Psoas muscle (tissue), 8 donors: ENCODE measurements around the gene ZFYVE16. TPM values are rescaled to one million over a fixed set of nuclear protein-coding genes. Genes with fewer than 3 reads are reported as not detected.
"Not testable (repeated sequence)": the region's sequence is repeated elsewhere in the genome, so short reads cannot be mapped to it uniquely, and the experiment has no call there.

ENCODE experiments used
- ATAC-seq, 4 donors: fragments of 200-7000 bp; cut with Tn5 transposase; one replicate each; pipeline ENCODE4 v1.9.1; 2020; ENCODE audit warnings: moderate library complexity in 3 of 4, mild to moderate bottlenecking in 2 of 4
- DNase-seq, 2 donors: peaks; one replicate each; pipeline ENCODE4 v3.0.0-alpha.2; 2020
- H3K27ac ChIP-seq: fragments of 200-600 bp; one replicate; pipeline ENCODE4 v1.8.0; 2022
- H3K27me3 ChIP-seq, 3 donors: fragments of 200-600 bp in 1 of 3; one replicate each; pipeline versions ENCODE4 v1.6.1 to v1.8.0; 2013 to 2022; ENCODE audit warnings: low read length in 2 of 3, mild to moderate bottlenecking in 2 of 3, moderate library complexity in 1 of 3; ENCODE audit not compliant: insufficient read depth in 3 of 3
- H3K36me3 ChIP-seq, 2 donors: fragments of 200-600 bp in 1 of 2; one replicate each; pipeline versions ENCODE4 v1.6.1 to v1.8.0; 2013 to 2022; ENCODE audit warnings: low read depth in 1 of 2, mild to moderate bottlenecking in 1 of 2, moderate library complexity in 1 of 2; ENCODE audit not compliant: insufficient read depth in 1 of 2
- H3K4me1 ChIP-seq: fragments of 200-600 bp; one replicate; pipeline ENCODE4 v1.8.0; 2022
- H3K4me3 ChIP-seq: fragments of 200-600 bp; one replicate; pipeline ENCODE4 v1.8.0; 2022; ENCODE audit warnings: mild to moderate bottlenecking
- H3K9me3 ChIP-seq: fragments of 200-600 bp; one replicate; pipeline ENCODE4 v1.8.0; 2022
- WGBS, 3 donors: extraction: QIAGEN DNeasy Blood & Tissue Kit; methylation state at CpG; one replicate each; pipeline versions ENCODE4 v1.1.6 to v1.1.7; 2013; 5-methylcytosine and 5-hydroxymethylcytosine counted together
- intact Hi-C, 2 donors: fragments of 100-400 bp; cut with DNase I; formaldehyde crosslinking; loops; one replicate each; pipeline versions ENCODE4 v1.11.0 to v1.14.2; 2022
- polyA plus RNA-seq, 3 donors: library from polyadenylated mRNA; stranded (reverse); fragments of 200-250 nt; gene quantifications; one replicate each; pipeline ENCODE4 v1.2.3, GENCODE V29; 2013
- total RNA-seq, 4 donors: library from RNA; stranded (reverse); fragmentation: NEBNext Ultra II Directional in 2 of 4; extraction: Animal tissue kit (Norgen Biotek cat#: 25700) in 2 of 4; gene quantifications; one replicate each; pipeline versions ENCODE4 v1.2.1 to v1.2.4, GENCODE V29; 2021 to 2023
- TF ChIP-seq, protein P1 (sequence below): fragments of 200-600 bp; IDR thresholded peaks from one replicate; pipeline ENCODE4 v1.8.0; 2022; ENCODE audit warnings: antibody characterized with exemption
- donor health status: healthy with polysubstance abuse.
- donor health status: DM: no; HTN: no; CAD: no; lungs with moderate emphysema.
- donor health status: Bipolar disorder and iron deficiency.
- donor health status: healthy.
- donor health status: DM: yes; HTN: yes; CAD: no.
- donor health status: DM: no; HTN: no; CAD: no.
- donor health status: DM: no; HTN: no; CAD: no.
- donor health status: DM: yes; HTN: yes; CAD: no.

The ZFYVE16 gene
- total and polyA plus RNA-seq, 7 donors = 6.1 to 36.7 (median 21.8) TPM

DNA sequence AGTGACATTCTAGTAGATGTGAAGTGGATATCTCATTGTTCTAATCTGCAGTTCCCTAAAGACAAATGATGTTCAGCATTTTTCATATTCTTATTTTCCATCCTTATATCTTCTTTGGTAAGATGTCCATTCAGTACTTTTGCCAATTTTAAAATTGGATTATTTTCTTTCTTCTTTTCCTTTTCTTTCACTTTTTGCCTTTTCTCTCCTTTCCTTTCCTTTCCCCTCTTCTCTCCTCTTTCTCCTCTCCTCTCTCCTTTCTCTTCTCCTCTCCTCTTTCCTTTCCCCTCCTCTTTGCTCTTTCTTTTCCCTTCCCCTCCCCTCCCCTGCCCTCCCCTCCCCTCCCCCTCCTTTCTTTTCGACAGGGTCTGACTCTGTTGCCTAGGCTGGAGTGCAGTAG lies 10.1 kb downstream of the ZFYVE16 start:
- H3K36me3 ChIP-seq = peaks cover 0 to 21% of the 10 kb centered on the region in 2 donors
- H3K27me3 ChIP-seq = no peaks in the 10 kb centered on the region
- intact Hi-C loops = no loop called here
- TF ChIP-seq, protein P1, sequence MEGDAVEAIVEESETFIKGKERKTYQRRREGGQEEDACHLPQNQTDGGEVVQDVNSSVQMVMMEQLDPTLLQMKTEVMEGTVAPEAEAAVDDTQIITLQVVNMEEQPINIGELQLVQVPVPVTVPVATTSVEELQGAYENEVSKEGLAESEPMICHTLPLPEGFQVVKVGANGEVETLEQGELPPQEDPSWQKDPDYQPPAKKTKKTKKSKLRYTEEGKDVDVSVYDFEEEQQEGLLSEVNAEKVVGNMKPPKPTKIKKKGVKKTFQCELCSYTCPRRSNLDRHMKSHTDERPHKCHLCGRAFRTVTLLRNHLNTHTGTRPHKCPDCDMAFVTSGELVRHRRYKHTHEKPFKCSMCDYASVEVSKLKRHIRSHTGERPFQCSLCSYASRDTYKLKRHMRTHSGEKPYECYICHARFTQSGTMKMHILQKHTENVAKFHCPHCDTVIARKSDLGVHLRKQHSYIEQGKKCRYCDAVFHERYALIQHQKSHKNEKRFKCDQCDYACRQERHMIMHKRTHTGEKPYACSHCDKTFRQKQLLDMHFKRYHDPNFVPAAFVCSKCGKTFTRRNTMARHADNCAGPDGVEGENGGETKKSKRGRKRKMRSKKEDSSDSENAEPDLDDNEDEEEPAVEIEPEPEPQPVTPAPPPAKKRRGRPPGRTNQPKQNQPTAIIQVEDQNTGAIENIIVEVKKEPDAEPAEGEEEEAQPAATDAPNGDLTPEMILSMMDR = no peak
- ATAC-seq (no peak), DNase-seq (no peak)
- no CpG with 5 or more reads among the region's 1 CpG for WGBS, 3 donors
- no peak overlapping the region for H3K27ac ChIP-seq
- H3K9me3 ChIP-seq = peaks cover 8% of the 10 kb centered on the region
- H3K4me1 ChIP-seq = no peaks in the 10 kb centered on the region
- no peak overlapping the region for H3K4me3 ChIP-seq

DNA sequence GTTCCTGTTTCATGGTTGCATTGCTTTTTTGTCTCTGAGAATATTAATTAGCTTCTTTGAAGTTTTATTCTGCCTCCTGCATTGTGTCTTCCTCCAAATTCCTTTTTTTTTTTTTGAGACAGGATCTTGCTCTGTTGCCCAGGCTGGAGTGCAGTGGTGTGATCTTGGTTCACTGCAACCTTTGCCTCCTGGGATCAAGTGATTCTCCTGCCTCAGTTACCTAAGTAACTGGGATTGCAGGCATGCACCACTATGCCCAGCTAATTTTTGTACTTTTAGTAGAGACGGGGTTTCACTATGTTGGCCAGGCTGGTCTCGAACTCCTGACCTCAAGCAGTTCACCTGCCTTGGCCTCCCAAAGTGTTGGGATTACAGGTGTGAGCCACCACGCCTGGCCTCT lies 16.5 kb downstream of the ZFYVE16 start:
- H3K27ac ChIP-seq, H3K4me3 ChIP-seq, H3K27me3 ChIP-seq, DNase-seq, H3K4me1 ChIP-seq, ATAC-seq, H3K9me3 ChIP-seq, H3K36me3 ChIP-seq, intact Hi-C loops: not testable (repeated sequence)
- WGBS, 3 donors = 95 to 100% (median 97%) methylated on average over 3 of the region's 3 CpGs

DNA sequence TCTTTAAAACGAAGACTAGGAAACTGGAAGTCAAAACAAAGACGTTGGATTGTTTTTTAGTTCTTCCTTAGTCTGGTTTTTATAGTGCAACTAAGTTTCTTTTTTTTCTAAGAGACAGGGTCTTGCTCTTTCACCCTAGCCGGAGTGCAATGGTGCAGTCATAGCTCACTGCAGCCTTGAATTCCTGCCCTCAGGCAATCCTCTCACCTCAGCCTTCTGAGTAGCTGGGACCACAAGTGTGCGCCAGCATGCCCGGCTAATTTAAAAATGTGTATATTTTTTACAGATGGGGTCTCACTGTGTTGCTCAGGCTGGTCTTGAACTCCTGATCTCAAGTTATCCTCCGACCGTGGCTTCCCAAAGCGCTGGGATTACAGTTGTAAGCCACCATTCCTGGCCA lies 27.6 kb downstream of the ZFYVE16 start:
- ATAC-seq (no peak), DNase-seq (no peak)
- Histone ChIP-seq H3K9me3 (no peaks in the 10 kb centered on the region), H3K36me3 (peaks cover 0 to 57% of the 10 kb centered on the region in 2 donors), H3K27ac (no peak overlapping the region), H3K4me1 (no peaks in the 10 kb centered on the region), H3K27me3 (no peaks in the 10 kb centered on the region), H3K4me3 (no peak overlapping the region)
- TF ChIP-seq, protein P1 = no peak
- WGBS, 3 donors = 95 to 96% (median 96%) methylated on average over 8 of the region's 8 CpGs
- intact Hi-C loops = no loop called here

DNA sequence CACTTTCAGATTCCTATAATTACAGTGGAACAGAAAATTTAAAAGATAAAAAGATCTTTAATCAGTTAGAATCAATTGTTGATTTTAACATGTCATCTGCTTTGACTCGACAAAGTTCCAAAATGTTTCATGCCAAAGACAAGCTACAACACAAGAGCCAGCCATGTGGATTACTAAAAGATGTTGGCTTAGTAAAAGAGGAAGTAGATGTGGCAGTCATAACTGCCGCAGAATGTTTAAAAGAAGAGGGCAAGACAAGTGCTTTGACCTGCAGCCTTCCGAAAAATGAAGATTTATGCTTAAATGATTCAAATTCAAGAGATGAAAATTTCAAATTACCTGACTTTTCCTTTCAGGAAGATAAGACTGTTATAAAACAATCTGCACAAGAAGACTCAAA lies 29.5 kb downstream of the ZFYVE16 start:
- WGBS, 3 donors = 91 to 97% (median 95%) methylated on average over 3 of the region's 3 CpGs
- H3K4me1 ChIP-seq = no peaks in the 10 kb centered on the region
- no peak for DNase-seq
- ATAC-seq = no peak
- H3K36me3 ChIP-seq = peaks cover 0 to 75% of the 10 kb centered on the region in 2 donors
- intact Hi-C loops = no loop called here
- H3K27me3 ChIP-seq = no peaks in the 10 kb centered on the region
- H3K4me3 ChIP-seq = no peak overlapping the region
- no peak overlapping the region for H3K27ac ChIP-seq
- TF ChIP-seq, protein P1 = no peak
- no peaks in the 10 kb centered on the region for H3K9me3 ChIP-seq

DNA sequence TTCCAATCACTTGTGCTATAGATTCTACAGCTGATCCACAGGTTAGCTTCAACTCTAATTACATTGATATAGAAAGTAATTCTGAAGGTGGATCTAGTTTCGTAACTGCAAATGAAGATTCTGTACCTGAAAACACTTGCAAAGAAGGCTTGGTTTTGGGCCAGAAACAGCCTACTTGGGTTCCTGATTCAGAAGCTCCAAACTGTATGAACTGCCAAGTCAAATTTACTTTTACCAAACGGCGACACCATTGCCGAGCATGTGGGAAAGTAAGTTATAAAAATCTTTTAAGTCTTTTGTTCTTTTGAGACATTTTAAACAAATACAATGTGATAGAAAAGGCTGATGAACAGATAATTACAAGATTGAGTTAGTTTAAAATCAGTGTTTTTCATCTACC lies 30.9 kb downstream of the ZFYVE16 start:
- Histone ChIP-seq H3K36me3 (peaks cover 0 to 87% of the 10 kb centered on the region in 2 donors), H3K4me3 (no peak overlapping the region), H3K27me3 (no peaks in the 10 kb centered on the region), H3K4me1 (no peaks in the 10 kb centered on the region), H3K27ac (no peak overlapping the region), H3K9me3 (no peaks in the 10 kb centered on the region)
- 94 to 95% (median 94%) methylated on average over 4 of the region's 4 CpGs for WGBS, 3 donors
- ATAC-seq (no peak), DNase-seq (no peak)
- intact Hi-C loops = no loop called here
- TF ChIP-seq, protein P1 = no peak
